SK-N-SH treated with all-trans-retinoic acid at 6 μM for 48 hours (cell line): ENCODE data around the gene IL36G.

Source experiments
- ATAC-seq: fragments of 200-7000 bp; cut with Tn5 transposase; 3 replicates; pipeline ENCODE4 v1.9.1; 2020; ENCODE audit warnings: mild to moderate bottlenecking, moderate library complexity
- ARNTL ChIP-seq: fragments of 450-650 bp; formaldehyde crosslinking; IDR thresholded peaks from 2 replicates; pipeline ENCODE4 v1.5.0; 2020; ENCODE audit warnings: low read depth, mild to moderate bottlenecking, moderate library complexity, borderline replicate concordance
- BACH2 ChIP-seq: fragments of 250-450 bp; sonication (Bioruptor Pico); IDR thresholded peaks from 2 replicates; pipeline ENCODE4 v1.9.0; 2021; ENCODE audit warnings: mild to moderate bottlenecking, borderline replicate concordance
- CSDC2 ChIP-seq: fragments of 250-450 bp; sonication (Bioruptor Pico); IDR thresholded peaks from 2 replicates; pipeline ENCODE4 v1.5.0; 2020; ENCODE audit warnings: mild to moderate bottlenecking, moderate library complexity
- ESRRG ChIP-seq: fragments of 250-450 bp; sonication (Bioruptor Pico); IDR thresholded peaks from 2 replicates; pipeline ENCODE4 v1.6.1; 2021; ENCODE audit warnings: mild to moderate bottlenecking
- GLIS3 ChIP-seq: fragments of 250-450 bp; sonication (Bioruptor Pico); IDR thresholded peaks from 2 replicates; pipeline ENCODE4 v1.5.0; 2020; ENCODE audit warnings: mild to moderate bottlenecking, moderate library complexity
- ISL1 ChIP-seq: fragments of 250-450 bp; sonication (Bioruptor Pico); IDR thresholded peaks from 2 replicates; pipeline ENCODE4 v2.1.2; 2022; ENCODE audit warnings: mild to moderate bottlenecking, moderate library complexity
- OSR1 ChIP-seq: fragments of 250-450 bp; sonication (Bioruptor Pico); IDR thresholded peaks from 2 replicates; pipeline ENCODE4 v1.8.0; 2022; ENCODE audit warnings: moderate library complexity, mild to moderate bottlenecking, inconsistent platforms
- PPARA ChIP-seq: fragments of 250-450 bp; sonication (Bioruptor Pico); IDR thresholded peaks from 2 replicates; pipeline ENCODE4 v1.5.0; 2020; ENCODE audit warnings: mild to moderate bottlenecking, borderline replicate concordance
- RARB ChIP-seq: fragments of 250-450 bp; sonication (Bioruptor Pico); IDR thresholded peaks from 2 replicates; pipeline ENCODE4 v1.8.0; 2021; ENCODE audit warnings: mild to moderate bottlenecking, moderate library complexity
- SNAI2 ChIP-seq: fragments of 250-450 bp; sonication (Bioruptor Pico); IDR thresholded peaks from 2 replicates; pipeline ENCODE4 v1.5.0; 2020; ENCODE audit warnings: mild to moderate bottlenecking, moderate library complexity
- TCF4 ChIP-seq: fragments of 250-450 bp; sonication (Bioruptor Pico); IDR thresholded peaks from 2 replicates; pipeline ENCODE4 v1.8.0; 2021; ENCODE audit warnings: mild to moderate bottlenecking, moderate library complexity, borderline replicate concordance
- TOX ChIP-seq: fragments of 250-450 bp; sonication (Bioruptor Pico); IDR thresholded peaks from 2 replicates; pipeline ENCODE4 v1.8.0; 2021; ENCODE audit warnings: mild to moderate bottlenecking, moderate library complexity, borderline replicate concordance
- ZC3H10 ChIP-seq: fragments of 250-450 bp; sonication (Bioruptor Pico); IDR thresholded peaks from 2 replicates; pipeline ENCODE4 v1.5.1; 2021; ENCODE audit warnings: mild to moderate bottlenecking, moderate library complexity
- ZFP3 ChIP-seq: fragments of 250-450 bp; sonication (Bioruptor Pico); IDR thresholded peaks from 2 replicates; pipeline ENCODE4 v1.5.0; 2020; ENCODE audit warnings: mild to moderate bottlenecking, moderate library complexity
- ZFP30 ChIP-seq: fragments of 450-650 bp; formaldehyde crosslinking; IDR thresholded peaks from 2 replicates; pipeline ENCODE4 v1.5.0; 2022; ENCODE audit warnings: mild to moderate bottlenecking, moderate library complexity
- ZNF565 ChIP-seq: fragments of 450-650 bp; formaldehyde crosslinking; conservative IDR thresholded peaks from 2 replicates; pipeline ENCODE4 v1.5.0; 2020; ENCODE audit warnings: low read depth, mild to moderate bottlenecking, moderate library complexity
- ZNF70 ChIP-seq: fragments of 450-650 bp; formaldehyde crosslinking; IDR thresholded peaks from 2 replicates; pipeline ENCODE4 v1.5.0; 2020; ENCODE audit warnings: mild to moderate bottlenecking, moderate library complexity
- ZNF8 ChIP-seq: fragments of 450-650 bp; formaldehyde crosslinking; IDR thresholded peaks from 2 replicates; pipeline ENCODE4 v1.5.0; 2020; ENCODE audit warnings: mild to moderate bottlenecking, moderate library complexity
- TF ChIP-seq, protein P1 (sequence below): fragments of 250-450 bp; sonication (Bioruptor Pico); IDR thresholded peaks from 2 replicates; pipeline ENCODE4 v1.5.1; 2021; ENCODE audit warnings: mild to moderate bottlenecking, moderate library complexity
- TF ChIP-seq, protein P2 (sequence below): fragments of 250-450 bp; sonication (Bioruptor Pico); IDR thresholded peaks from 2 replicates; pipeline ENCODE4 v1.5.0; 2020; ENCODE audit warnings: mild to moderate bottlenecking, moderate library complexity
- TF ChIP-seq, protein P3 (sequence below): fragments of 250-450 bp; sonication (Bioruptor Pico); IDR thresholded peaks from 2 replicates; pipeline ENCODE4 v1.8.0; 2021; ENCODE audit warnings: low read depth, mild to moderate bottlenecking, moderate library complexity, borderline replicate concordance
- TF ChIP-seq, protein P4 (sequence below): fragments of 250-450 bp; sonication (Bioruptor Pico); IDR thresholded peaks from 2 replicates; pipeline ENCODE4 v1.5.1; 2020; ENCODE audit warnings: low read depth, mild to moderate bottlenecking, moderate library complexity
- TF ChIP-seq, protein P5 (sequence below): fragments of 250-450 bp; sonication (Bioruptor Pico); IDR thresholded peaks from 2 replicates; pipeline ENCODE4 v1.8.0; 2020; ENCODE audit warnings: mild to moderate bottlenecking, moderate library complexity, borderline replicate concordance

Gene IL36G

DNA sequence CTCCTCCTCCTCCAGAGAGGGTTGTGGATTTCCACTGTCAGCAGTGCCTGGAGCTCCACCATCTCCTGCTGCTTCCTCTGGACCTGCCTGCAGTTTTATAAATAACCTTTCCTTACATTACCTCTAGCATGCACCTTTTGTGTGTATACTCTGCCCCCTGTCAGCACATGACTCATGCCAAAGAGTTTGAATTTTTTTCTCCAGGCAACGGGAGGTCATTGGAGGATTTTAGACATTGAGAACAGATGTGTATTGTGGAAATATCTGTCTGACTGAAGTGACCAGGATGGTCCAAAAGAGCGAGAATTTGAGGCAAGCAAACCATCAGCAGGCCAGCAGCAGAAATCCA is 35.2 kb upstream of the IL36G start:
- ATAC-seq, result no peak
- TF ChIP-seq ZNF8 (CRISPR knock-in tag) (no peak), GLIS3 (no peak), CSDC2 (CRISPR knock-in tag) (no peak), OSR1 (CRISPR knock-in tag) (no peak), ZFP3 (CRISPR knock-in tag) (no peak), ESRRG (CRISPR knock-in tag) (no peak), RARB (CRISPR knock-in tag) (no peak), ZFP30 (CRISPR knock-in tag) (no peak), PPARA (CRISPR knock-in tag) (no peak), ZNF70 (CRISPR knock-in tag) (no peak), ISL1 (CRISPR knock-in tag) (no peak), SNAI2 (CRISPR knock-in tag) (no peak), ZNF565 (CRISPR knock-in tag) (no peak), ZC3H10 (CRISPR knock-in tag) (no peak), TOX (CRISPR knock-in tag) (no peak)
- TF ChIP-seq, protein P1, sequence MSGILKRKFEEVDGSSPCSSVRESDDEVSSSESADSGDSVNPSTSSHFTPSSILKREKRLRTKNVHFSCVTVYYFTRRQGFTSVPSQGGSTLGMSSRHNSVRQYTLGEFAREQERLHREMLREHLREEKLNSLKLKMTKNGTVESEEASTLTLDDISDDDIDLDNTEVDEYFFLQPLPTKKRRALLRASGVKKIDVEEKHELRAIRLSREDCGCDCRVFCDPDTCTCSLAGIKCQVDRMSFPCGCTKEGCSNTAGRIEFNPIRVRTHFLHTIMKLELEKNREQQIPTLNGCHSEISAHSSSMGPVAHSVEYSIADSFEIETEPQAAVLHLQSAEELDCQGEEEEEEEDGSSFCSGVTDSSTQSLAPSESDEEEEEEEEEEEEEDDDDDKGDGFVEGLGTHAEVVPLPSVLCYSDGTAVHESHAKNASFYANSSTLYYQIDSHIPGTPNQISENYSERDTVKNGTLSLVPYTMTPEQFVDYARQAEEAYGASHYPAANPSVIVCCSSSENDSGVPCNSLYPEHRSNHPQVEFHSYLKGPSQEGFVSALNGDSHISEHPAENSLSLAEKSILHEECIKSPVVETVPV, result no peak
- TF ChIP-seq, protein P2, sequence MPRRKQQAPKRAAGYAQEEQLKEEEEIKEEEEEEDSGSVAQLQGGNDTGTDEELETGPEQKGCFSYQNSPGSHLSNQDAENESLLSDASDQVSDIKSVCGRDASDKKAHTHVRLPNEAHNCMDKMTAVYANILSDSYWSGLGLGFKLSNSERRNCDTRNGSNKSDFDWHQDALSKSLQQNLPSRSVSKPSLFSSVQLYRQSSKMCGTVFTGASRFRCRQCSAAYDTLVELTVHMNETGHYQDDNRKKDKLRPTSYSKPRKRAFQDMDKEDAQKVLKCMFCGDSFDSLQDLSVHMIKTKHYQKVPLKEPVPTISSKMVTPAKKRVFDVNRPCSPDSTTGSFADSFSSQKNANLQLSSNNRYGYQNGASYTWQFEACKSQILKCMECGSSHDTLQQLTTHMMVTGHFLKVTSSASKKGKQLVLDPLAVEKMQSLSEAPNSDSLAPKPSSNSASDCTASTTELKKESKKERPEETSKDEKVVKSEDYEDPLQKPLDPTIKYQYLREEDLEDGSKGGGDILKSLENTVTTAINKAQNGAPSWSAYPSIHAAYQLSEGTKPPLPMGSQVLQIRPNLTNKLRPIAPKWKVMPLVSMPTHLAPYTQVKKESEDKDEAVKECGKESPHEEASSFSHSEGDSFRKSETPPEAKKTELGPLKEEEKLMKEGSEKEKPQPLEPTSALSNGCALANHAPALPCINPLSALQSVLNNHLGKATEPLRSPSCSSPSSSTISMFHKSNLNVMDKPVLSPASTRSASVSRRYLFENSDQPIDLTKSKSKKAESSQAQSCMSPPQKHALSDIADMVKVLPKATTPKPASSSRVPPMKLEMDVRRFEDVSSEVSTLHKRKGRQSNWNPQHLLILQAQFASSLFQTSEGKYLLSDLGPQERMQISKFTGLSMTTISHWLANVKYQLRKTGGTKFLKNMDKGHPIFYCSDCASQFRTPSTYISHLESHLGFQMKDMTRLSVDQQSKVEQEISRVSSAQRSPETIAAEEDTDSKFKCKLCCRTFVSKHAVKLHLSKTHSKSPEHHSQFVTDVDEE (CRISPR knock-in tag), result no peak
- TF ChIP-seq, protein P3, sequence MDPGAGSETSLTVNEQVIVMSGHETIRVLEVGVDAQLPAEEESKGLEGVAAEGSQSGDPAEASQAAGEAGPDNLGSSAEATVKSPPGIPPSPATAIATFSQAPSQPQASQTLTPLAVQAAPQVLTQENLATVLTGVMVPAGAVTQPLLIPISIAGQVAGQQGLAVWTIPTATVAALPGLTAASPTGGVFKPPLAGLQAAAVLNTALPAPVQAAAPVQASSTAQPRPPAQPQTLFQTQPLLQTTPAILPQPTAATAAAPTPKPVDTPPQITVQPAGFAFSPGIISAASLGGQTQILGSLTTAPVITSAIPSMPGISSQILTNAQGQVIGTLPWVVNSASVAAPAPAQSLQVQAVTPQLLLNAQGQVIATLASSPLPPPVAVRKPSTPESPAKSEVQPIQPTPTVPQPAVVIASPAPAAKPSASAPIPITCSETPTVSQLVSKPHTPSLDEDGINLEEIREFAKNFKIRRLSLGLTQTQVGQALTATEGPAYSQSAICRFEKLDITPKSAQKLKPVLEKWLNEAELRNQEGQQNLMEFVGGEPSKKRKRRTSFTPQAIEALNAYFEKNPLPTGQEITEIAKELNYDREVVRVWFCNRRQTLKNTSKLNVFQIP, result no peak
- TF ChIP-seq, protein P4, sequence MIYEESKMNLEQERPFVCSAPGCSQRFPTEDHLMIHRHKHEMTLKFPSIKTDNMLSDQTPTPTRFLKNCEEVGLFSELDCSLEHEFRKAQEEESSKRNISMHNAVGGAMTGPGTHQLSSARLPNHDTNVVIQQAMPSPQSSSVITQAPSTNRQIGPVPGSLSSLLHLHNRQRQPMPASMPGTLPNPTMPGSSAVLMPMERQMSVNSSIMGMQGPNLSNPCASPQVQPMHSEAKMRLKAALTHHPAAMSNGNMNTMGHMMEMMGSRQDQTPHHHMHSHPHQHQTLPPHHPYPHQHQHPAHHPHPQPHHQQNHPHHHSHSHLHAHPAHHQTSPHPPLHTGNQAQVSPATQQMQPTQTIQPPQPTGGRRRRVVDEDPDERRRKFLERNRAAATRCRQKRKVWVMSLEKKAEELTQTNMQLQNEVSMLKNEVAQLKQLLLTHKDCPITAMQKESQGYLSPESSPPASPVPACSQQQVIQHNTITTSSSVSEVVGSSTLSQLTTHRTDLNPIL (CRISPR knock-in tag), result no peak
- TF ChIP-seq, protein P5, sequence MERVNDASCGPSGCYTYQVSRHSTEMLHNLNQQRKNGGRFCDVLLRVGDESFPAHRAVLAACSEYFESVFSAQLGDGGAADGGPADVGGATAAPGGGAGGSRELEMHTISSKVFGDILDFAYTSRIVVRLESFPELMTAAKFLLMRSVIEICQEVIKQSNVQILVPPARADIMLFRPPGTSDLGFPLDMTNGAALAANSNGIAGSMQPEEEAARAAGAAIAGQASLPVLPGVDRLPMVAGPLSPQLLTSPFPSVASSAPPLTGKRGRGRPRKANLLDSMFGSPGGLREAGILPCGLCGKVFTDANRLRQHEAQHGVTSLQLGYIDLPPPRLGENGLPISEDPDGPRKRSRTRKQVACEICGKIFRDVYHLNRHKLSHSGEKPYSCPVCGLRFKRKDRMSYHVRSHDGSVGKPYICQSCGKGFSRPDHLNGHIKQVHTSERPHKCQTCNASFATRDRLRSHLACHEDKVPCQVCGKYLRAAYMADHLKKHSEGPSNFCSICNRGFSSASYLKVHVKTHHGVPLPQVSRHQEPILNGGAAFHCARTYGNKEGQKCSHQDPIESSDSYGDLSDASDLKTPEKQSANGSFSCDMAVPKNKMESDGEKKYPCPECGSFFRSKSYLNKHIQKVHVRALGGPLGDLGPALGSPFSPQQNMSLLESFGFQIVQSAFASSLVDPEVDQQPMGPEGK (CRISPR knock-in tag), result no peak

DNA sequence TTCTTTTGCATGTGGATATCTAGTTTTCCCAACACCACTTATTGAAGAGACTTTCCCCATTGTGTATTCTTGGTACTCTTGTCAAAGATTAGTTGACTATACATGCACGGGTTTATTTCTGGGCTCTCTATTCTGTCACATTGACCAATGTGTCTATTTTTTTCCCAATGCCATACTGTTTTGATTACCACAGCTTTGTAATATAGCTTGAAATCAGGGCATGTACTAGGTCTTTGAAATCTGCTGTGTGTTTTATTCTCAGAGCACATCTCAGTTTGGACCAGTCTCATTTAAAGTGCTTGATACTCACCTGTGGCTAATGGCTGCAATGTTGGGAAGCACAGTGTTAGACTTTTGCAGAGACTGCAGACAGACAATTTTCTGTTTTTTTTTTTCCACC is 32.8 kb upstream of the IL36G start:
- ATAC-seq, result no peak
- TF ChIP-seq ZNF565 (CRISPR knock-in tag), result no peak
- no peak for TF ChIP-seq ARNTL
- no peak for TF ChIP-seq ZC3H10 (CRISPR knock-in tag)
- TF ChIP-seq, protein P2 (CRISPR knock-in tag), result no peak
- TF ChIP-seq SNAI2 (CRISPR knock-in tag), result no peak
- TF ChIP-seq GLIS3, result no peak
- TF ChIP-seq, protein P3, result no peak
- no peak for TF ChIP-seq RARB (CRISPR knock-in tag)
- no peak for TF ChIP-seq BACH2 (CRISPR knock-in tag)
- TF ChIP-seq ZNF8 (CRISPR knock-in tag), result no peak
- TF ChIP-seq ZFP30 (CRISPR knock-in tag), result no peak
- TF ChIP-seq ZFP3 (CRISPR knock-in tag), result no peak
- TF ChIP-seq TOX (CRISPR knock-in tag), result no peak
- no peak for TF ChIP-seq ESRRG (CRISPR knock-in tag)
- TF ChIP-seq, protein P1, result no peak
- no peak for TF ChIP-seq CSDC2 (CRISPR knock-in tag)
- no peak for TF ChIP-seq OSR1 (CRISPR knock-in tag)
- TF ChIP-seq TCF4 (CRISPR knock-in tag), result no peak
- TF ChIP-seq ZNF70 (CRISPR knock-in tag), result no peak
